GM23248 (cell line): Measurements from ENCODE around the gene PIANP.

ENCODE experiments used
- EZH2 ChIP-seq: fragments of 200-600 bp; sonication (generic); IDR thresholded peaks from 2 replicates; pipeline ENCODE4 v1.6.1; 2018; ENCODE audit warnings: antibody characterized with exemption, mild to moderate bottlenecking; ENCODE audit not compliant: insufficient read depth, poor library complexity, severe bottlenecking
- EZH2phosphoT487 ChIP-seq: fragments of 200-600 bp; sonication (generic); IDR thresholded peaks from 2 replicates; pipeline ENCODE4 v1.6.1; 2018; ENCODE audit warnings: antibody characterized with exemption, moderate library complexity, mild to moderate bottlenecking, low read depth; ENCODE audit not compliant: insufficient read depth

- TF ChIP-seq EZH2 (no peak), EZH2phosphoT487 (no peak)
These were observed 35.0 kb upstream of the PIANP start for GRCh38 chr12:6735448-6736191.
